Ammon's horn (tissue), 1 donor: ENCODE results near the gene TMEM201.

ENCODE experiments used
- DNase-seq: peaks from one replicate; pipeline ENCODE4 v3.0.0-alpha.2; 2016; ENCODE audit warnings: low spot score

Gene TMEM201

GRCh38 chr1:9580942-9581341, 7.8 kb upstream of the TMEM201 start:
- DNase-seq: no peak

DNA sequence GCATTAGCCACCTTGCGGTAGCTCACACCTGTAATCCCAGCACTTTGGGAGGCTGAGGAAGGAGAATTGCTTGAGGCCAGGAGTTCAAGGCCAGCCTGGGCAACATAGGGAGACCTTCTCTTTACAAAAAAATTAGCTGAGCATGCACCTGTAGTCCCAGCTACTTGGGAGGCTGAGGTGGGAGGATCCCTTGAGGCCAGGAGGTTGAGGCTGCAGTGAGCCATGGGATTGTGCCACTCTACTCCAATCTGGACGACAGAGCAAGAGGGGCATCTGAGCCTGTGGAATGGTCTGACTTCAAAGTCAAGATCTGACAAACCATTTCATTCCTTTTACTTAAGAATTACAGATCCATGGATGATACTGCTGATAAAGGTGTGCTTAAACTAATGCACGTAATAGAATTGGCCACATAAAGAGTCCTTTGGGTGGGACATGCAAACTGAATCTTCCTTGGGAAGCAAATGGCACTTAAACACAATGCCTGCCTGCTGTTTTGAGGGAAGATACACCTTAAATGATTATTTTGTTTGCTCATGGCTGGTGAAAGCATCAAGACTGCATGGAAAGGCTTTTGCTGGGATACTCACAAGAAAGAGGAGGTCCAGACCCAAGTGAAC, 2.5 kb upstream of the TMEM201 start:
- DNase-seq: no peak

GRCh38 chr1:9589144-9589718, 520 bp downstream of the TMEM201 start:
- DNase-seq: no peak

- no peak for DNase-seq
Observed at GRCh38 chr1:9589719-9590157, 1.0 kb downstream of the TMEM201 start.

DNA sequence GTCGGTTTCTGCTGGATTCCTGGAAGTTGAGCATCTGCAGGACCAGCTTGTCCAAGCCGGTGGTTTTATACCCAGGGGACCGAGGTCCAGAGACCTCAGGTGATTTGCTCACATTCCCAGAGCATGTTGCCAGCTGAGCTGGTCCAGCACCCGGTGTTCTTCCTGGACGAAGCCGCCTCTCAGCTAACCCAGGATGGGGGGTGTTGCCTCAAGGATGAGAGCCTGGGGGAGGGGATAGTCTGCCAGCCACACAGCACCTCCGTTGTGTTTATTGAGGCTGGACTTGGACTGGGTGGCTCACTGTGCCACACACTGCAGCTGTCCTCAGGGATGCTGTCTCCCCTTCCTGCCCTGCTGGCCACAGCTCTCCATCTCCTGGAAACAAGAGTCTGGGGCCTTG, 1.5 kb downstream of the TMEM201 start:
- no peak for DNase-seq

DNA sequence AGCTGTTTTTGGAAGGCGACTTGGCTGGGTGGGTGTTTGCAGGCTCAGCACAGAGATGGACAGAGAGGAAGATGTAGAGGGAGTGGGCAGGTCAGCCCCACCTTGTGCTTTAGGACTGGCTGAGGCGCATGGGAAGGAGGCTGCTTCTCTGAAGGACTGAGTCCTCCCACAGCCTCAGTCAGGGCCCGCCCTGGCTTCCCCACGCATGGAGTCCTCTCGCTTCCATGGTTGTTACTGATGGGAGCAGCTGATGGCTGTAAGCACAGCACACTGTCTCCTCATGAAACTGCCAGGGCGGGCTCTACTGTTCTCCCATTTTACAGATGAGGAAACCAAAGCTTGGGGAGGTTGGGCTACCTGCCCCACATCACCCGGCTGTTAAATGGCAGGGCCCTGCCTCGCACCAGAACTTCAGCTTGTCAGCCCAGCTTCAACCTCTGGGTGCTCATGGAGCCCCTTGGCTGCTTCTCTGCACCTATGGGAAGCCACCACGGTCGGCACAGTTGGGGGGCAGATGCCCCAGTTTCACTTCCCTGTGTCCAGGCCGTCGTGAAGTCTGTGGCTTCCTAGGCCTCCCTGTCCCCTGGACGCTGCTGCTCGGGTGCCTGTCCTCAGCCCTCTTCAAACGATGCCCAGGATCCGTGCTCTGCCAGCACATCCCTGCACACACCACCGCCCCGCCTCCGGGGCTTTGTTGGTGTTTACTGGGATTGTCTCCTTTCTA, 2.4 kb downstream of the TMEM201 start:
- DNase-seq: no peak

DNA sequence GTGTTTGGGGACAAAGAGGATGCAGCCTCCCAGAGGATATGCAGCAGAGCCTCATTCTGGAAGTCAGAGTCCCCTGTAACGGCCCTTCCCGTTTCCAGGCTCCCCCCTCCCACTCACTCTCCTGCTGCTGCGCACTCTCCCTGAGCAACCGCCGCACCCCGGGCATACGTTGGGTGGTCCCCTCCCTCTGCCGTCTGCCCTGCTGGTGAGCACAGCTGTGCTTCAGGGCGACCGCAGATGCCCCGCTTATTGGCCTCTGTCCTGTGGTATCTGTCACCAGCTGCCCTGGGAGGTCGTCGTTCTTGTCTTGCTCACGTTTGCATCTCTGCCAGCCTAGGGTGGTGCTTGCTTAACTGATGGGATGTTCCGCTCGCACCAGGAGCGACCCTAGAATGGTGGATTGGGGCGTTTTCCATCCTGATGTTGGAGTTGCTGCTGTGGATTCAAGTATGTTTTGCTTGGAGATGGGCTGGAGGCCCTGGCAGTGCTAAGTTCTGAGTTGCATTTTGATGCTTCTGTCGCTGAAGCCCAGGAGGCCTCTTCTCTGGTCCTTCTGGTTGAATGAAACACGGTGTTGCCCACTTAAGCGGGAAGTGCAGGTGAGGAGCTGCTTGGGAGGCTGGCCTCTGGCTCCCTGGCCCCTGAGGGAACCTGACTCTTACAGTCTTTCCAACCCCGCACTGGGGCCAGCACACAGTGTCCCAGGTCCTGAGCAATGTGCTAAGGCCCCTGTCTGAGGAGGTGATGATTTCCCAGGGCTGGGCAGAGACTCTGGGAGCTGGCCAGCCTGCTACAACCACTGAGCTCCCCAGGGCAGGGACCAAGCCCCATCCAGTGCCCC, 3.2 kb downstream of the TMEM201 start:
- no peak for DNase-seq

DNA sequence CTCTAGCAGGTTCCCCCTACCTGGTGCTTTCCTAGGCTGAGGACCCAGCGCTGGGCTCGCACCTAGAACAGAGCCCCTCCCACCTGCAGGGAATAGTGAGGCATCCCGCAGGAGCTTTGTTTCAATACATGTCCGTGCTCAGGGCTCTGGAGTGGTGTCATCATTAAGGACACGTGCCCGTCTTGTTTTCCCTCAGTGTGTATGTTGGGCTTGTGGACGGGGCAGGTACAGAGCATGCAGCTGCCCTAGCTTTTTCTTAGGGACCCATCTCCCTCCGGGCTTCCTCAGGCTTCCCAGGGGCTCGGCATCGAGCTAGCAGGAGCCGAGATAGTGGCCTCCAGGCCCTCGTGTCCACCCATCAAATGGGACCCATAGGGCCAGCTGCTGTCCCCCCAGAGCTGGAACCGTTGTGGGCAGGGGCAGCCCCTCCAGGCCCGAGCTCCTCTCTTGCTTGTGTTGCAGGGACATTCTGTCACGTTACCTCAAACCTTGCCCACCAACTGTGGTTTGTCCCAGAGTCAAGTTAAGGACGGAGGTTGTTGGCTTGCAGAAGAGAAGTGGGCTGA, 3.9 kb downstream of the TMEM201 start:
- DNase-seq: no peak

- no peak for DNase-seq
Observed at GRCh38 chr1:9593147-9593491, 4.4 kb downstream of the TMEM201 start.

GRCh38 chr1:9593492-9594465, 5.1 kb downstream of the TMEM201 start:
- peak; percentile 76 for DNase-seq

GRCh38 chr1:9594471-9595155, 5.9 kb downstream of the TMEM201 start:
- no peak for DNase-seq

- DNase-seq: no peak
Observed at GRCh38 chr1:9595156-9595967, 6.7 kb downstream of the TMEM201 start.

DNA sequence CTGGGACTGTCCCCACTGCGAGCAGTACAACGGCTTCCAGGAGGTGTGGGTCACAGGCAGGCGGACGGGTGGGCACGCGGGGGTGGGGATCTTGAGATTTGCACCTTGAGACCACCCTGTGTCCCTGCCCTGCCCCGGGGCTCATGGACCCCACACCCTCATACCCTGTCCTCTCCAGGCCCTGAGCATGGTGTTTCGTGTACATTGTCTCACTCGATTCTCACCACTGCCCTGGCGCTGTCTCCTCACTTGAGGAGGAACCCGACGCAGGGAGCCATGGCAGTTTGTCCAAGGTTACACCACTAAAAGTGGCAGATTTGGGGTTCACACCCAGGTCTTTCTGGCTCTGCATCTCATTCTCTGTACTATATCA, 7.2 kb downstream of the TMEM201 start:
- DNase-seq: no peak

- DNase-seq: no peak
Observed at GRCh38 chr1:9596415-9597123, 7.9 kb downstream of the TMEM201 start.

GRCh38 chr1:9597361-9598315, 8.9 kb downstream of the TMEM201 start:
- DNase-seq: no peak

GRCh38 chr1:9598316-9598700, 9.6 kb downstream of the TMEM201 start:
- no peak for DNase-seq

GRCh38 chr1:9599741-9600140, 11.0 kb downstream of the TMEM201 start:
- DNase-seq: no peak
